Coronary artery (tissue), 2 donors: ENCODE data around the gene PHRF1.

Experiments
- DNase-seq: peaks from one replicate; pipeline ENCODE4 v3.0.0-alpha.2; 2017; ENCODE audit warnings: low spot score
- H3K27ac ChIP-seq, 2 donors: fragments of 200-600 bp; sonication (generic); one replicate each; pipeline ENCODE4 v1.5.1; 2016 to 2019
- H3K4me3 ChIP-seq: fragments of 200-600 bp; sonication (generic); 2 replicates; pipeline ENCODE4 v1.5.1; 2016; ENCODE audit warnings: mild to moderate bottlenecking, moderate library complexity
- TF ChIP-seq, protein P1 (sequence below): fragments of 200-600 bp; sonication (generic); IDR thresholded peaks from one replicate; pipeline ENCODE4 v1.5.1; 2019; ENCODE audit warnings: antibody characterized with exemption

Gene PHRF1

DNA sequence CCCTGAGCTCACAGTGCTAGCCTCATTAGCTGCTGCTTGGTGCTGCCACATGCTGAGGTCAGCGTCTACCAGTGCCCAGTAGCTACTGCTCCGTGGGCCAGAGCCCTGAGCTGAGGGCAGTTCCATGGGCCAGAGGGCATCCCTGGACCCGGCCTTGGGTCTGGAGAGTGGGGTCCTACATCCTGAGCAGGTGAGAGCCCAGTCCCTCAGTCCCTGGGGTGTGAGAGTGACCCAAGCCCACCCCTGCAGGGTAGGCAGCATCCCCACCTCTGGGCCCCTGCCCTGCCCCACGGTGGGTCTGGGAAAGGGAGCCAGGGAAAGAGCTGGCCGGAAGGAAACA is 25.6 kb upstream of the PHRF1 start:
- TF ChIP-seq, protein P1, sequence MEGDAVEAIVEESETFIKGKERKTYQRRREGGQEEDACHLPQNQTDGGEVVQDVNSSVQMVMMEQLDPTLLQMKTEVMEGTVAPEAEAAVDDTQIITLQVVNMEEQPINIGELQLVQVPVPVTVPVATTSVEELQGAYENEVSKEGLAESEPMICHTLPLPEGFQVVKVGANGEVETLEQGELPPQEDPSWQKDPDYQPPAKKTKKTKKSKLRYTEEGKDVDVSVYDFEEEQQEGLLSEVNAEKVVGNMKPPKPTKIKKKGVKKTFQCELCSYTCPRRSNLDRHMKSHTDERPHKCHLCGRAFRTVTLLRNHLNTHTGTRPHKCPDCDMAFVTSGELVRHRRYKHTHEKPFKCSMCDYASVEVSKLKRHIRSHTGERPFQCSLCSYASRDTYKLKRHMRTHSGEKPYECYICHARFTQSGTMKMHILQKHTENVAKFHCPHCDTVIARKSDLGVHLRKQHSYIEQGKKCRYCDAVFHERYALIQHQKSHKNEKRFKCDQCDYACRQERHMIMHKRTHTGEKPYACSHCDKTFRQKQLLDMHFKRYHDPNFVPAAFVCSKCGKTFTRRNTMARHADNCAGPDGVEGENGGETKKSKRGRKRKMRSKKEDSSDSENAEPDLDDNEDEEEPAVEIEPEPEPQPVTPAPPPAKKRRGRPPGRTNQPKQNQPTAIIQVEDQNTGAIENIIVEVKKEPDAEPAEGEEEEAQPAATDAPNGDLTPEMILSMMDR, result no peak
- no peak for DNase-seq

DNA sequence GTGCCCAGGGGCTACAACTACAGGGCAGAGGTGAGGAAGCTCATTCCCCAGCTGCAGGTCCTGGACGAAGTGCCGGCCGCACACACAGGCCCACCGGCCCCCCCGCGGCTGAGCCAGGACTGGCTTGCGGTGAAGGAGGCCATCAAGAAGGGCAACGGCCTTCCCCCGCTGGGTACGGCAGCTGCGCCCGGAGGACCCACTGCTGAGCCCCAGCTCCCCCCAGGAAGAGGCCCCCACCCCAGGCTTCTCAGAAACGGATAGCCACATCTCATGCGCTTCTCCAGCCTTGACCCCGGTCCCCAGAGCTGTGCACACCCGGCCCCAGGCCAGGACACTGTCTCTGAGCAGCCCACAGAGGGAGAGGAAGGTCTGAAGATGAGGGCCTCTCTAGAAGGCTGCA is 25.1 kb upstream of the PHRF1 start:
- H3K27ac ChIP-seq, result no peak overlapping the region
- no peak for DNase-seq
- no peak overlapping the region for H3K4me3 ChIP-seq
- TF ChIP-seq, protein P1, result no peak

More for the DNA sequence above, 25.6 kb upstream of the PHRF1 start:
- no peak overlapping the region for H3K4me3 ChIP-seq
- no peak overlapping the region for H3K27ac ChIP-seq

DNA sequence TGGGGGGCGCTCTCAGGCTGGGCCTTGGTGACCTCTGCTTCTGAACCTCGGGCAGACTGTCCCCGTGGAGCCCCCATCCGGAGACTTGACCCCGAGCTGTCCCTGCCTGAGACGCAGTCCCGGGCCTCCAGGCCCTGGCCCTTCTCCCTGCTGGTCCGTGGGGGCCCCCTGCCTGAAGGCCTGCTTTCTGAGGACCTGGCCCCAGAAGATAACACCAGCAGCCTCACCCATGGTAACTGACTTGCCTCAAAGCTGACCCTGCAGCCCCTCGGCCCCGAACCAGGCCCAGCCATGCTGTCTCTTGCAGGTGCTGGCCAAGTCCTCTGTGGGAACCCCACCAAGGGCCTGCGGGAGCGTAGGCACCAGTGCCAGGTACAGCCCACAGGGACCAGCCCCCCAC is 24.7 kb upstream of the PHRF1 start:
- TF ChIP-seq, protein P1, result no peak
- H3K4me3 ChIP-seq, result no peak overlapping the region
- DNase-seq, result no peak
- H3K27ac ChIP-seq, result no peak overlapping the region

DNA sequence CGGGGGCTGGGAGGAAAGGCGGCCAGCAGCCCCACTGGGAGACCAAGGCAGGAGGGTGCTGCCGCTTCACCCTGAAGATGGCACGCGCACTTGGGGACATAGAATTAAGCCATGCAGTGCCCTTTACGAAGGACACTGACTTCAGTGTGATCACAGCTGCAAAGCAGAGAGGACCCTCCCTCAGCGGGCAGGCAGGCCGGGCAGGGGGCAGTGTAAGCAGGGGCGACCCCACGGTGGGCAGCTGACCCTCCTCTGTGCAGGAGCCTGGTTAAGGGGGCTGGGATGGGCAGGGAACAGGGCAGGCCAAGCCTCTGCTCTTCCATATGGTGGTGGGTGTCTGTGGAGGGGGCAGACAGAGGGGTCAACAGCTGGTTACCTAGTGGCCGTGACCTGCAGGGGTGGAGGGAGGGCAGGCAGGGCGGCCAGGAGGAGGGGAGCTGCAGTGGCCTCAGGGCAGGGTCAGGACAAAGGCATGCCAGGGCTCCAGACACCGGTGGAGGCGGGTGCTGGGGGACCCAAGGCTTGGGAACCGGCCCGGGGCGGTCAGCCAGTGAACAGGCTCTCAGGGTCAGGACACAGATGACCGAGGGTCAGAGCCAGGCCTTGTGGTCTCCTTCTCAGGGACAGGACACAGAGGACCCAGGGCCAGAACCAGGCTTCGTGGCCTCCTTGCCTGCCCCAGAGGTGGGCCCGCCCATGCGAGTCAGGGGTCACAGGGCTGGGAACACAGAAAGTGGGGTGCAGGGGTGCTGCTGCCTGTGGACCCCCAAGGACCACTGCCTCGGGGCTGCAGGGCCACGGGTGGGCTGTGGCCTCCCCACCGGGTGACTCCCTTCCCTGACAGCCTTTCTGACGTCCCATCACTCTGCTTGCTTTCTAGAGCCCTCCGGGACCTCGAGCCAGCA is 22.9 kb upstream of the PHRF1 start:
- DNase-seq, result no peak
- Histone ChIP-seq H3K4me3 (no peak overlapping the region), H3K27ac (no peak overlapping the region)
- TF ChIP-seq, protein P1, result no peak

DNA sequence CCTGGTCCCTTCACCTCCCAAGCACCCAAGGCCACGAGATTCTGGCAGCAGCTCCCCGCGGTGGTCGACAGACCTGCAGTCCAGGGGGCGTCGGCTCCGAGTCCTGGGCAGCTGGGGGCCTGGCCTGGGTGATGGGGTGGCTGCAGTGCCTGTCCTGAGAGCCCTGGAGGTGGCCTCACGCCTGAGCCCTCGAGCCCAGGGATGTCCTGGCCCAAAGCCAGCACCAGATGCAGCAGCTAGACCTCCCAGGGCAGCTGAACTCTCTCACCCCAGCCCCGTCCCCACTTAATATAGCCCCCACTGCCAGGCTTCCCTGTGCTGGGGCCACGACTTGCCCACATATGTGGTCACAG is 22.3 kb upstream of the PHRF1 start:
- TF ChIP-seq, protein P1, result no peak
- DNase-seq, result no peak
- no peak overlapping the region for H3K4me3 ChIP-seq
- no peak overlapping the region for H3K27ac ChIP-seq

DNA sequence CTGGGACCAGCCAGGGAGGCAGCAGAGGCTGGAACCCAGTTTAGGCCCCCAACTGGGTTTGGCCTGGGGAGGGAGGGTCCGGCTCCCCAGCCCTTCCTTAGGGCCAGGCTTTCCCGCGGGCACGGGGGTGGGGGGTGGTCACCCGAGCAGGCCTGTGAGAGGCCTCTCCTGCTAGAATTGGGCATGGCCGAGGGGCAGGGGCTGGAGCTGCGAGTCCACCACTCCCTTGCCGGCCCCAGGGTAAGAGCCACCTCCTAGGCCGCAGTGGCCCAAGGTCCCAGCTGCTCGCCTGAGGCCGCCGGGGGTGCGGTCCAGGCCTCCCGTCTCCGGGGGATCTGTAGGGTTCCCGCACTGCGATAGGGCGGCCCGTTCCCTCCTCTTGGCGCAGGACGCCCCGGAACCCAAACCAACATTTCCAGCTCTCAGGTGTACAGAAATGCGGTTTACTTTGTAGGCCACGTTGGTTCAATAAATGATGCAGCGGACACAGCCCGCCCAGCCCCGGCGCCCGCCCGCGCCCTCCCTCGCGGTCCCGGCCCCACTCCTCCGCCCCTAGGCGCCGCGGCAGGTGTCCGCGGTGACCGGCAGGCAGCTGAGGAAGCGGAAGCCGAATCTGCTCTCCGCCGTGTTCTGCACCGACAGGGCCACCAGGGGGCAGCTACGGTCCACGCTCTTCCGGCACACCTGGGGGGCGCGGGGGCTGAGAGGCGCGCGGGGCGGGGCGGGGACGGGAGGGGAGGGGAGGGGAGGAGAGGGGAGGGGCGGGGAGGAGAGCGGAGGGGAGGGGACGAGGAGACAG is 21.6 kb upstream of the PHRF1 start:
- DNase-seq, result no peak
- Histone ChIP-seq H3K4me3 (peak overlapping the region; percentile 65), H3K27ac (no peak overlapping the region)
- TF ChIP-seq, protein P1, result peak; percentile 50
